Measurements from ENCODE around the gene SLC47A1. TPM values are rescaled to one million over a fixed set of nuclear protein-coding genes. Genes with fewer than 3 reads are reported as not detected.

SLC47A1 gene
- polyA plus RNA-seq, 3 donors: 18.3 to 28.0 (median 26.3) TPM

DNA sequence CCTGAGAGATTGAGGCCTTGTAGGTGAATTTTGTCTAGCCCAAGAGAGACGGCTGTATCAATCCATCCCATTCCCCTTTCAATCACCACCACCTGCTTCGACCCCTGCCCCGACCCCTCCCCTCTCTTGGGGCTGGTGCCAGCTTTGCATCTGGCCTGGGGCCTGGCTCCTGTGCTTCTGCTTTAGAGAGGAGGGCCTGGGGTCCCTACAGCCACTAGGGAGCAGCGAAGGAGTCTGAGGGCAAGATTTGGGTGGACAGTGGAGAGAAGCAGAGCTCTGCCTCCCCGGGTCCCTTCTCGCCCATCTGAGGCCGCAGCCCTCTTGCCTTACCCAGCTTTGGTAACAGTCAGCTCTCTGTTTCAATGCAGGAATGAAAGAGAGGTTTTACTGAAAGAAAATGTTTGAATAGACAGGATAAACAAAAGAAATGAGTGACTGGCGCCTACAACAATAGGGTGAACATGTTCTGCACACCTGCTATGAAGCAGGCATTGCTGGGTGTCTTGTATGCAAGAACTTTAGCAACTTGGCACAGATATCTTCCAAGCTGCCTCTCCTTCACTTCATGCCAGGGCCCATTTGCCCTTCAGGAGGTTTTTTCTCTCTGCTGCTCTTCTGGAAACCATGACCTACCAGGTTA, 57.4 kb downstream of the SLC47A1 start:
- no peak for DNase-seq

GRCh38 chr17:19592316-19592715, 58.7 kb downstream of the SLC47A1 start:
- DNase-seq: no peak

DNA sequence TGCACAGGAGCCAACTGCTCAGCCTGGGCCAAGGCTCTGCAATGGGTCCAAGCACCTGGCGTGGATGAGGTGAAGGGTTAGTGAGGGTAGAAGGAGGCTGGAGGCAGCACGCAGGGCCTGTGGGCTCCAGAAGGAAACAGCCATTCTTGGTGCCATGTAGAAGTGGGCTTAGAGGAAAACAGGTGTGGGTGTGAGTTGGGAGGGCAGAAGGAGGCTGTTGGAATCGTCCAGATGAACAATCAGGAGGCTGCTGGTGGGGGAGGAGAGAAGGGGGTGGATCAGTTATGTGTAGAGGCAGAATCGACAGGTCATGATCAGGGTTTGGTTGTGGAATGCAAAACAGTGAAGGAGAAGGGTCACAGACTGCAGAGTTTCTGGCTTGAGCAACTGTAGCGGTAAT, 63.2 kb downstream of the SLC47A1 start:
- DNase-seq: no peak

DNA sequence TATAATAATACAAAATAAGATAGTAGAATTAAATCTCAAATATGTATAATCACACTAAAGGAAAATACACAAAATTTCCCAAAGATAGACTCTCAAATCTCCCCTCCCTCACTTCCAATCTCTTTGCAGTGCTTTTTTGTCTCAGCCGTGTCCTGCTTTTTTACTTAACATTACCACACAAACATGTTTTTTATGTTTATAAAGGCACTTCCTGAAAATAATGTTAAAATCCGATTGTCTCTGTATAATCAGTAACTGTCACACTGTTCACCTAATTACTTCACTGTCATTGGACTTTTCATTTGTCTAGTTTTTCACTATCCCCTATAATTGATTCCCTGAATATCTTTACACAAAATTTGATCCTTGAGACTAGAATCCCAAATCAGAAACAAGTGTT, 76.7 kb downstream of the SLC47A1 start:
- DNase-seq: no peak

- no peak for DNase-seq
Observed at GRCh38 chr17:19610879-19611278, 77.2 kb downstream of the SLC47A1 start.

- no peak for DNase-seq
Observed at GRCh38 chr17:19613979-19614378, 80.3 kb downstream of the SLC47A1 start.

- no peak for DNase-seq
Observed at GRCh38 chr17:19614900-19615299, 81.2 kb downstream of the SLC47A1 start.

DNA sequence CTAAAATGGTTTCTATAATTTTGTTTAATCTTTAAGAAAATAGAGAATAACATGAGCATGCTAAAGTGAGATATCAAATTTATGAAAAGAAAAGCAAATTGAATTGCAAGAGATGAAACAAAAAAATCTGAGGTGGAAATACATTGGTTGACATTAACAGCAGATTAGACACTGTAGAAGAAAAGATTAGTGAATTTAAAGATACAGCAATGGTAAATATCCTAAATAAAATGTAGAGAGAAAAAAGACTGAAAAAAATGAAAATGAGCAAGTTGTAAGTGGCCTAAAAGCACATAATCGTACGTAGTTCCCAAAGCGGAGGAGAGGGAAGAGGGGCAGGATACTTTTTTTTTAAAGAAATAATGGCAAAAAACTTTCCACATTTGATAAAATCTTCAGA, 84.4 kb downstream of the SLC47A1 start:
- DNase-seq: no peak

DNA sequence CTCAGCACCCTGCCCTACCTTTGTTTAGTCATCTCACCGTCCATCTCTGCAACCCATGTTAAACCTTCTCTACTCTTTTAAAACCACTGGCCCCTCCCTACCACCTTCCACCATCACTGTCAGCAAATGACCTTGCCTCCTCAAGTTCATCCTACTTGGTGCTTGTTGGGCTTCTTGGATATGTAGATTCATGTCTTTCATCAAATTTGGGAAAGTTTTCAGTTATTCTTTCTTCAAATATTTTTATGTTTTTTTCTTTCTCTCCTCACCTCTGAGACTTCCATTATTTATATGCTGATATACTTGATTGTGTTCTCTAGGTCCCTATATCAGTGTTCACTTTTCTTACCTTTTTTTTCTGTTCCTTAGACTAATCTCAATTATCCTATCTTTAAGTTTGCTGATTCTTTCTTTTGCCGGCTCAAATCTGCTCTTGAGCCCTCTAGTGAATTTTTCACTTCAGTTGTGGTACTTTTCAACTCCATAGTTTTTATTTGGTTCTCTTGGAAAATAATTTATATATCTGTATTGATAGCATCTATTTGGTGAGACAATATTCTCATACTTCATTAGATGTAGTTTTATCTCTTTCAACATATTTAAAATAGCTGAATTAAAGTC, 86.2 kb downstream of the SLC47A1 start:
- peak; percentile 5 for DNase-seq

- no peak for DNase-seq
Observed at GRCh38 chr17:19621697-19622096, 88.0 kb downstream of the SLC47A1 start.

DNA sequence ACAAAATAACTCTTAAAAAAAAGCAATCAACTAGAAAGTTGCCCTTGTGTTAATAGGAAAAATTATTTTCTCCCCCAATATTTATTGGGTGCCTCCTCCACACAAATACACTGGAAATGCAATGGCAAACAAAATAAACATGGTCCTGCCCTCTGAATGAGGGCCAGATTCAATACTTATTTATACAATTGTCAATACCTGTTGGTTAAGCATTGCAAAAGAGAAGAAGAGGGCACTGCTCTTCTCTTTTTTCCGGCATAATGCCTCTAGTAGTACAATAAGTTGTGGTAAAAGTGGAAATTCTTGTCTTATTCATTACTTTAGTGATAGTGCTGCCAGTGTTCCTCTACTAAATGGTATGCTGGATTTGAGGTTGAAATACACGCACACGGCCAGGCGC, 92.4 kb downstream of the SLC47A1 start:
- no peak for DNase-seq

Other genes with a start within 250 kb of the SLC47A1 start
- 10 to 100 TPM; 39.6 to 55.2 (median 46.0) TPM for gene B9D1, start 171.1 kb upstream of the SLC47A1 start, polyA plus RNA-seq (ENCODE audit: insufficient read length in 3 of 3)
- 10 to 100 TPM; 25.0 to 31.6 (median 29.3) TPM for gene MAPK7, start 155.4 kb upstream of the SLC47A1 start, polyA plus RNA-seq (ENCODE audit: insufficient read length in 3 of 3)
- 100 to 1,000 TPM; 162 to 259 (median 181) TPM for gene MFAP4, start 146.7 kb upstream of the SLC47A1 start, polyA plus RNA-seq (ENCODE audit: insufficient read length in 3 of 3)
- 1 to 10 TPM in 2 of 3 donors, under 1 TPM in 1; 0.96 to 1.3 (median 1.2) TPM for gene RNF112, start 122.6 kb upstream of the SLC47A1 start, polyA plus RNA-seq (ENCODE audit: insufficient read length in 3 of 3)
- 100 to 1,000 TPM in 2 of 3 donors, 10 to 100 TPM in 1; 82.6 to 107 (median 100) TPM for gene ALDH3A2, start 114.9 kb downstream of the SLC47A1 start, polyA plus RNA-seq (ENCODE audit: insufficient read length in 3 of 3)
- 10 to 100 TPM in 2 of 3 donors, 1 to 10 TPM in 1; 4.8 to 12.3 (median 10.2) TPM for gene SLC47A2, start 182.7 kb downstream of the SLC47A1 start, polyA plus RNA-seq (ENCODE audit: insufficient read length in 3 of 3)
- 1 to 10 TPM; 1.5 to 1.8 (median 1.6) TPM for gene ALDH3A1, start 214.4 kb downstream of the SLC47A1 start, polyA plus RNA-seq (ENCODE audit: insufficient read length in 3 of 3)